22Rv1 (cell line): ENCODE data around the gene LRRD1.

Experiments
- CTCF ChIP-seq: fragments of 450-650 bp; IDR thresholded peaks from 2 replicates; pipeline ENCODE4 v1.5.1; 2017; ENCODE audit warnings: mild to moderate bottlenecking
- ZFX ChIP-seq: fragments of 450-650 bp; IDR thresholded peaks from 2 replicates; pipeline ENCODE4 v1.6.1; 2017; ENCODE audit warnings: antibody characterized with exemption, borderline replicate concordance

DNA sequence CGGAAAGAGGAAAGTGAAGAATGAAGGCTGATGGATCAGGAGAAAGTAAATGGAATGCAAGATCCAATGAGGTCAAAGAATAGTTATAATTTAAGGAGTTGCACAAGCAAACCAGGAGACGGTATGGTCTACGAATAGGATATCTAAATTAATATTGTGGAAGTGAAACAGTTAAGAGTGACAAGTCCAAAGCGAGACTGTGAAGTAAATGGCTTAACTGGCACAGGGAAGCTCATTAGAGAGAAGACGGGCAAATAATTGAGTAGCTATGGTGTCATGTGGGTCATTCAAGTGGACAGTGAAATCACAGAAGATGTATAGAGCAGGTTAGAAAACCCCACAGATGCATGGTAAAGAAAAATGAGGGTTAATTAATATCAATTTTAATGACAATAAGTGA lies 47.8 kb downstream of the LRRD1 start:
- TF ChIP-seq CTCF (no peak), ZFX (no peak)
